T-cell (primary cell): ENCODE measurements around the gene SLC12A2. TPM values are rescaled to one million over a fixed set of nuclear protein-coding genes. Genes with fewer than 3 reads are reported as not detected.

ENCODE experiments used
- ATAC-seq, 4 experiments: fragments of 200-7000 bp in 3 of 4; fragments of 150-1000 bp in 1 of 4; cut with Tn5 transposase; replicated peaks in 1 of 4; 1 replicate in 3 of 4; 2 replicates in 1 of 4; pipeline ENCODE4 v1.10.0; 2021; ENCODE audit warnings: moderate library complexity in 3 of 4, mild to moderate bottlenecking in 2 of 4, moderate number of reproducible peaks in 1 of 4
- CTCF ChIA-PET, 2 donors: fragments of 300-600 bp; sonication (Branson Sonifier 250); formaldehyde crosslinking; loops; one replicate each; lab custom pipeline; 2022; ENCODE audit warnings: antibody characterized with exemption in 2 of 2; lab: Charles Lee
- POLR2A ChIA-PET, 2 donors: fragments of 300-600 bp; sonication (Branson Sonifier 250); formaldehyde crosslinking; loops; one replicate each; lab custom pipeline; 2022; ENCODE audit warnings: antibody characterized with exemption in 2 of 2; lab: Charles Lee
- DNase-seq, 35 experiments: peaks; one replicate each; pipeline versions ENCODE4 v3.0.0 to v3.0.0-alpha.2; 2013 to 2023
- H3K27ac ChIP-seq: one replicate; pipeline ENCODE4 v1.5.1; 2013; ENCODE audit warnings: low read length
- H3K27me3 ChIP-seq, 2 experiments: replicated peaks in 1 of 2; 1 replicate in 1 of 2; 2 replicates in 1 of 2; pipeline versions ENCODE4 v1.6.1 to v1.7.0; 2013; ENCODE audit warnings: low read length in 1 of 2, mixed read lengths in 1 of 2; ENCODE audit not compliant: control insufficient read depth in 2 of 2, insufficient read depth in 2 of 2; ENCODE audit errors: extremely low read depth in 1 of 2
- H3K36me3 ChIP-seq, 2 donors: 1 replicate in 1 of 2; 2 replicates in 1 of 2; pipeline versions ENCODE4 v1.6.1 to v1.7.0; 2013; ENCODE audit warnings: low read length in 1 of 2; ENCODE audit not compliant: control insufficient read depth in 2 of 2, insufficient read depth in 1 of 2; ENCODE audit errors: extremely low read depth in 1 of 2
- H3K4me1 ChIP-seq, 2 experiments: 1 replicate in 1 of 2; 2 replicates in 1 of 2; pipeline versions ENCODE4 v1.6.1 to v1.7.0; 2013; ENCODE audit warnings: low read length in 2 of 2, mixed read lengths in 1 of 2; ENCODE audit not compliant: insufficient read depth in 2 of 2, control insufficient read depth in 1 of 2; ENCODE audit errors: extremely low read depth in 1 of 2
- H3K4me3 ChIP-seq, 2 donors: 1 replicate in 1 of 2; 2 replicates in 1 of 2; pipeline versions ENCODE4 v1.5.1 to v1.7.0; 2013; ENCODE audit warnings: mild to moderate bottlenecking in 2 of 2, low read length in 1 of 2, moderate library complexity in 1 of 2; ENCODE audit not compliant: control insufficient read depth in 1 of 2; ENCODE audit errors: extremely low read depth in 1 of 2
- H3K9me3 ChIP-seq: 2 replicates; pipeline ENCODE4 v1.7.0; 2013
- H3K27ac Mint-ChIP-seq, 2 donors: one replicate each; pipeline ENCODE4 v1.8.0; 2020 to 2021; ENCODE audit warnings: mild to moderate bottlenecking in 2 of 2, mixed read lengths in 2 of 2
- H3K27me3 Mint-ChIP-seq, 2 donors: one replicate each; pipeline ENCODE4 v1.8.0; 2021 to 2022; ENCODE audit warnings: mixed read lengths in 2 of 2
- H3K36me3 Mint-ChIP-seq: one replicate; pipeline ENCODE4 v1.8.0; 2021; ENCODE audit warnings: mixed read lengths
- H3K4me1 Mint-ChIP-seq, 3 donors: one replicate each; pipeline ENCODE4 v1.8.0; 2020 to 2022; ENCODE audit warnings: mixed read lengths in 3 of 3, mild to moderate bottlenecking in 1 of 3
- H3K4me3 Mint-ChIP-seq, 3 donors: one replicate each; pipeline ENCODE4 v1.8.0; 2020 to 2022; ENCODE audit warnings: mild to moderate bottlenecking in 3 of 3, mixed read lengths in 3 of 3, moderate library complexity in 3 of 3
- H3K9me3 Mint-ChIP-seq, 3 donors: one replicate each; pipeline ENCODE4 v1.8.0; 2020 to 2022; ENCODE audit warnings: mixed read lengths in 3 of 3
- WGBS: methylation state at CpG from one replicate; pipeline ENCODE4 v1.1.5; 2013; ENCODE audit warnings: missing lambda C conversion rate; ENCODE audit not compliant: insufficient coverage; 5-methylcytosine and 5-hydroxymethylcytosine counted together
- total RNA-seq, 35 experiments: library from RNA in 6 of 35; stranded (reverse) in 6 of 35; fragments of 120-200 nt in 1 of 35; gene quantifications; one replicate each; pipeline versions ENCODE4 v1.2.1 to v1.2.4 and lab custom pipeline; 2013 to 2026

The SLC12A2 gene
- total RNA-seq, 5 donors from 2014 or later (not counting 1 experiment from before 2014, with no cell fraction given), result 10.5 to 15.9 (median 12.4) TPM

DNA sequence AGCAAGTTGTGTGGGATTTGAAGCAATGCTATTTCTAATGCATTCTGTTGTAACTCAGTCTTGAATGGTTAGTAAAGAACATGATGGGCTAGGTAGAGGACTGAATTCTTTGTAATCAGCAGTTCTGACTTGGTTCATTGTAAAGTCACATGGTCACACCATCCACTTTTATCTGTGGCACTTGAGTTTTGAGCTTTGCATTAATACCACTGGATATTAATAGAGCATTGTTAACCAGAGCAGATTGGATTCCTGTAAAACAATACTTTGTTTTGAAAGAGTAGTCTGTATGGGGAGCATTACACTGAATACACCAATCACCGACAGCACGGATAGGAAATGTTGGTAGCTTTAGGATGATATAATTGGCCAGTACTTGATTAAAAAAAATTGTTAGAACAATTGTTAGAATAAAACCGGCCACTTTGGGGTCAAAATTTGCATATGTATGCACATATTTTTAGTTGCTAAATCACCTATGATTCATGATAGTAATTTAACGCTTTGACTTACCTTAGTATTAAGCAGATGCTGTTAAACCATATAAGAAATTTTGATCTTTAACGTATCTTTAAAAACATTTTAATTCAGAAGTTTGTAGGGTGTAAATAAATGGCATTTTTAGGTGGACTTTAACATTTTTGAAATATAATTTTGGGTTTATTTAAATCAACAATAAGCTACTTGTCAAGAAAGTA lies 17.4 kb downstream of the SLC12A2 start:
- Histone ChIP-seq H3K27ac (no peak overlapping the region), H3K4me1 (no peaks in the 10 kb centered on the region), H3K36me3 (no peaks in the 10 kb centered on the region), H3K9me3 (peaks cover 17% of the 10 kb centered on the region), H3K4me3 (no peak overlapping the region), H3K27me3 (no peaks in the 10 kb centered on the region)
- Mint-ChIP-seq H3K27me3 (no peaks in the 10 kb centered on the region), H3K4me1 (peaks cover 3 to 11% (median 5%) of the 10 kb centered on the region in 3 donors), H3K9me3 (peaks cover 5 to 21% (median 15%) of the 10 kb centered on the region in 3 donors), H3K27ac (no peak overlapping the region), H3K4me3 (no peak overlapping the region), H3K36me3 (peaks cover 36% of the 10 kb centered on the region)
- no peak for ATAC-seq
- ChIA-PET POLR2A (interaction anchor here in 1 of 2 donors (0.6 to 1.5 kb wide), 3 partner anchors 8 to 284 kb away, joined by 3 to 4 read pairs (median 3); no protein-coding TSS in a partner anchor), CTCF (interaction anchor here in 1 of 2 donors (1.1 kb wide), 1 partner anchor 20 kb away, joined by 3 read pairs; no protein-coding TSS in a partner anchor)
- DNase-seq, result no peak
- WGBS, result no CpG with 5 or more reads among the region's 5 CpGs

- Mint-ChIP-seq H3K27me3 (no peaks in the 10 kb centered on the region), H3K4me1 (peaks cover 3 to 13% (median 5%) of the 10 kb centered on the region in 3 donors), H3K27ac (no peak overlapping the region), H3K9me3 (peaks cover 5 to 18% (median 14%) of the 10 kb centered on the region in 3 donors), H3K36me3 (peaks cover 35% of the 10 kb centered on the region), H3K4me3 (no peak overlapping the region)
- no peaks in the 10 kb centered on the region for H3K4me1 ChIP-seq
- H3K4me3 ChIP-seq, result no peak overlapping the region
- no peak for ATAC-seq
- WGBS, result no CpG with 5 or more reads among the region's 1 CpG
- H3K27me3 ChIP-seq, result no peaks in the 10 kb centered on the region
- peaks cover 10% of the 10 kb centered on the region for H3K9me3 ChIP-seq
- no peaks in the 10 kb centered on the region for H3K36me3 ChIP-seq
- no peak for DNase-seq
- no peak overlapping the region for H3K27ac ChIP-seq
- ChIA-PET CTCF (no interaction called here), POLR2A (interaction anchor here in 1 of 2 donors (0.6 to 1.5 kb wide), 3 partner anchors 9 to 285 kb away, joined by 3 to 4 read pairs (median 3); no protein-coding TSS in a partner anchor)
These were observed 18.1 kb downstream of the SLC12A2 start for GRCh38 chr5:128101676-128102075.

- Mint-ChIP-seq H3K9me3 (no peaks in the 10 kb centered on the region), H3K4me1 (peaks cover 3 to 13% (median 4%) of the 10 kb centered on the region in 3 donors), H3K27ac (no peak overlapping the region), H3K27me3 (no peaks in the 10 kb centered on the region), H3K4me3 (no peak overlapping the region), H3K36me3 (peaks cover 25% of the 10 kb centered on the region)
- no peaks in the 10 kb centered on the region for H3K9me3 ChIP-seq
- H3K27ac ChIP-seq, result no peak overlapping the region
- no peaks in the 10 kb centered on the region for H3K27me3 ChIP-seq
- no peaks in the 10 kb centered on the region for H3K36me3 ChIP-seq
- H3K4me3 ChIP-seq, result no peak overlapping the region
- WGBS, result 91% methylated on average over 6 of the region's 7 CpGs
- ChIA-PET POLR2A (no interaction called here), CTCF (interaction anchor here in 1 of 2 donors (0.6 kb wide), 1 partner anchor 231 kb away, joined by 3 read pairs; no protein-coding TSS in a partner anchor)
- DNase-seq, result no peak
- no peaks in the 10 kb centered on the region for H3K4me1 ChIP-seq
- ATAC-seq, result no peak
These were observed 21.6 kb downstream of the SLC12A2 start for GRCh38 chr5:128105203-128105602.

- H3K36me3 Mint-ChIP-seq, result peaks cover 43% of the 10 kb centered on the region
- peaks cover 0 to 7% of the 10 kb centered on the region in 2 donors for H3K36me3 ChIP-seq
- H3K4me3 ChIP-seq, result no peak overlapping the region
- DNase-seq (no peak), ATAC-seq (no peak)
- H3K27me3 ChIP-seq, result no peaks in the 10 kb centered on the region
- H3K27ac ChIP-seq, result no peak overlapping the region
- peaks cover 5 to 18% (median 5%) of the 10 kb centered on the region in 3 donors for H3K4me1 Mint-ChIP-seq
- H3K9me3 Mint-ChIP-seq, result no peaks in the 10 kb centered on the region
- WGBS, result 98% methylated on average over 12 of the region's 14 CpGs
- H3K4me1 ChIP-seq, result peaks cover 0 to 4% of the 10 kb centered on the region in 2 experiments
- H3K27me3 Mint-ChIP-seq, result no peaks in the 10 kb centered on the region
- H3K4me3 Mint-ChIP-seq, result no peak overlapping the region
- no peaks in the 10 kb centered on the region for H3K9me3 ChIP-seq
- ChIA-PET POLR2A (no interaction called here), CTCF (no interaction called here)
- no peak overlapping the region for H3K27ac Mint-ChIP-seq
These were observed 25.6 kb downstream of the SLC12A2 start for GRCh38 chr5:128109138-128109537.

DNA sequence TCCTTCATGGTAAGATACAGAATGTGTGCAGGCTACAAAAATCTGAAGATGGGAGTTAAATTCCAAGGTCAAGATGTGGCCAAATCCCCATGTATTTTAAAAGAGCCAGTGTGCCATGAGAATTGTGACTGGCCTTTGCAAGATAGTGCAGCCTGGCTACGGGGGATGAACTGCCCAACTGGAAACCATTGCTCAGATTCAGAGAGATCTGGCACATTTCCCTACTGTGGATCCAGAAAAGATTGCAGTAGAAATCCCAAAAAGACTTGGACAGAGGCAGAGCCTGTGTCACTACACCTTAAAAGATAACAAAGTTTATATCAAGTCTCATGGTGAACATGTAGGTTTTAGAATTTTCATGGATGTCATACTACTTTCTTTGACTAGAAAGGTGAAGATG lies 26.2 kb downstream of the SLC12A2 start:
- Mint-ChIP-seq H3K27ac (no peak overlapping the region), H3K4me1 (peaks cover 5 to 18% (median 5%) of the 10 kb centered on the region in 3 donors), H3K9me3 (no peaks in the 10 kb centered on the region), H3K27me3 (no peaks in the 10 kb centered on the region), H3K36me3 (peaks cover 50% of the 10 kb centered on the region), H3K4me3 (no peak overlapping the region)
- H3K4me3 ChIP-seq, result no peak overlapping the region
- DNase-seq (no peak), ATAC-seq (no peak)
- H3K4me1 ChIP-seq, result peaks cover 0 to 4% of the 10 kb centered on the region in 2 experiments
- H3K27me3 ChIP-seq, result no peaks in the 10 kb centered on the region
- no peaks in the 10 kb centered on the region for H3K9me3 ChIP-seq
- peaks cover 0 to 7% of the 10 kb centered on the region in 2 donors for H3K36me3 ChIP-seq
- H3K27ac ChIP-seq, result no peak overlapping the region
- 100% methylated on average over 1 of the region's 1 CpG for WGBS
- CTCF ChIA-PET, result no interaction called here
- POLR2A ChIA-PET, result no interaction called here

GRCh38 chr5:128111818-128112448 lies 28.4 kb downstream of the SLC12A2 start:
- no peaks in the 10 kb centered on the region for H3K9me3 ChIP-seq
- H3K27ac ChIP-seq, result no peak overlapping the region
- H3K27me3 ChIP-seq, result no peaks in the 10 kb centered on the region
- peaks cover 64% of the 10 kb centered on the region for H3K36me3 Mint-ChIP-seq
- CTCF ChIA-PET, result no interaction called here
- WGBS, result 86% methylated on average over 1 of the region's 2 CpGs
- peaks cover 0 to 4% of the 10 kb centered on the region in 2 experiments for H3K4me1 ChIP-seq
- no peaks in the 10 kb centered on the region for H3K9me3 Mint-ChIP-seq
- ATAC-seq, result peak in 1 of 4 experiments; percentile 39
- DNase-seq, result no peak
- H3K4me3 Mint-ChIP-seq, result no peak overlapping the region
- no peak overlapping the region for H3K4me3 ChIP-seq
- POLR2A ChIA-PET, result no interaction called here
- H3K27me3 Mint-ChIP-seq, result no peaks in the 10 kb centered on the region
- no peak overlapping the region for H3K27ac Mint-ChIP-seq
- peaks cover 5% of the 10 kb centered on the region in 3 donors for H3K4me1 Mint-ChIP-seq
- H3K36me3 ChIP-seq, result peaks cover 3 to 26% of the 10 kb centered on the region in 2 donors
